Measurements from ENCODE around the gene KIAA1549. TPM values are rescaled to one million over a fixed set of nuclear protein-coding genes. Genes with fewer than 3 reads are reported as not detected.

The KIAA1549 gene
- total and polyA plus RNA-seq, 4 donors = 0.13 to 0.89 (median 0.42) TPM

DNA sequence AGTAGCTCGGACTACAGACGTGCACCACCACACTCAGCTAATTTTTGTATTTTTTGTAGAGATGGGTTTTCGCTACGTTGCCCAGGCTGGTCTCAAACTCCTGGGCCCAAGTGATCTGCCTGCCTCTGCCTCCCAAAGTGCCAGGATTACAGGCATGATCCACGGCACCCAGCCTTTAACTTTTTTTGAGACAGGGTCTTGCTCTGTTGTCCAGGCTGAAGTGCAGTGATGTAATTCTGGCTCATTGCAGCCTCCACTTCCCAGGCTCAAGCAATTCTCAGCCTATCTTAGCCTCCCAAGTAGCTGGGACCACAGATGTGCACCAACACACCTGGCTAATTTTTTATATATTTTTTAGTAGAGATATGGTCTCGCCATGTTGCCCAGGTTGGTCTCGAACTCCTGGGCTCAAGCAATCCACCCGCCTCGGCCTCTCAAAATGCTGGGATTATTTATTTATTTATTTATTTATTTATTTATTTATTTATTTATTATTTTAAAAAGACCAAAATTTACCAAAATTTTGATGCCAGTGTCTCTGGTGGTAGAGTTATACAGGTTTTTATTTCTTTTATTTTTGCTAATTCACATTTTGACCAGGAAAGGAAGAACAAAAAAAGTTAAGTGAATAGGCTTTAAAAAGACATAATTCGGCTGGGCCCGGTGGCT lies 158.2 kb downstream of the KIAA1549 start:
- H3K4me3 ChIP-seq (ENCODE audit: low read depth in 1 of 3, low read length in 3 of 3) = no peak overlapping the region
- H3K36me3 ChIP-seq (ENCODE audit: control insufficient read depth in 4 of 4, insufficient read depth in 3 of 4, low read depth in 1 of 4, low read length in 3 of 4) = no peaks in the 10 kb centered on the region
- WGBS = 95% methylated on average over 11 of the region's 11 CpGs
- DNase-seq (ENCODE audit: low spot score) = no peak
- no peaks in the 10 kb centered on the region for H3K27me3 ChIP-seq (ENCODE audit: control insufficient read depth in 4 of 4, insufficient read depth in 4 of 4, low read length in 3 of 4)
- H3K9ac ChIP-seq (ENCODE audit: low read depth in 1 of 2, low read length in 2 of 2) = no peak overlapping the region
- H3K4me1 ChIP-seq (ENCODE audit: control insufficient read depth in 4 of 4, insufficient read depth in 4 of 4, low read length in 3 of 4) = no peaks in the 10 kb centered on the region
- no peak overlapping the region for H3K27ac ChIP-seq (ENCODE audit: low read depth in 1 of 2, low read length in 2 of 2)
- TF ChIP-seq RXRA (IDR thresholded peaks at IDR 0.05) (no peak), TAF1 (conservative IDR thresholded peaks at IDR 0.05) (no peak), MAX (IDR thresholded peaks at IDR 0.05) (no peak), NR2F2 (IDR thresholded peaks at IDR 0.05) (no peak), JUND (IDR thresholded peaks at IDR 0.05) (no peak), ZBTB33 (IDR thresholded peaks at IDR 0.05) (no peak), EGR1 (IDR thresholded peaks at IDR 0.05; ENCODE audit: low read depth in 2 of 2) (no peak), FOXA1 (IDR thresholded peaks at IDR 0.05) (no peak), YY1 (IDR thresholded peaks at IDR 0.05) (no peak), GABPA (IDR thresholded peaks at IDR 0.05 in 1 of 2, conservative IDR thresholded peaks at IDR 0.05 in 1 of 2) (no peak), FOXA2 (IDR thresholded peaks at IDR 0.05) (no peak), HNF4G (IDR thresholded peaks at IDR 0.05) (no peak), RAD21 (IDR thresholded peaks at IDR 0.05) (no peak), SP1 (IDR thresholded peaks at IDR 0.05) (no peak), HNF4A (conservative IDR thresholded peaks at IDR 0.05) (no peak)
- TF ChIP-seq, protein P1, sequence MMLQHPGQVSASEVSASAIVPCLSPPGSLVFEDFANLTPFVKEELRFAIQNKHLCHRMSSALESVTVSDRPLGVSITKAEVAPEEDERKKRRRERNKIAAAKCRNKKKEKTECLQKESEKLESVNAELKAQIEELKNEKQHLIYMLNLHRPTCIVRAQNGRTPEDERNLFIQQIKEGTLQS (IDR thresholded peaks at IDR 0.05) = no peak
- TF ChIP-seq, protein P2, sequence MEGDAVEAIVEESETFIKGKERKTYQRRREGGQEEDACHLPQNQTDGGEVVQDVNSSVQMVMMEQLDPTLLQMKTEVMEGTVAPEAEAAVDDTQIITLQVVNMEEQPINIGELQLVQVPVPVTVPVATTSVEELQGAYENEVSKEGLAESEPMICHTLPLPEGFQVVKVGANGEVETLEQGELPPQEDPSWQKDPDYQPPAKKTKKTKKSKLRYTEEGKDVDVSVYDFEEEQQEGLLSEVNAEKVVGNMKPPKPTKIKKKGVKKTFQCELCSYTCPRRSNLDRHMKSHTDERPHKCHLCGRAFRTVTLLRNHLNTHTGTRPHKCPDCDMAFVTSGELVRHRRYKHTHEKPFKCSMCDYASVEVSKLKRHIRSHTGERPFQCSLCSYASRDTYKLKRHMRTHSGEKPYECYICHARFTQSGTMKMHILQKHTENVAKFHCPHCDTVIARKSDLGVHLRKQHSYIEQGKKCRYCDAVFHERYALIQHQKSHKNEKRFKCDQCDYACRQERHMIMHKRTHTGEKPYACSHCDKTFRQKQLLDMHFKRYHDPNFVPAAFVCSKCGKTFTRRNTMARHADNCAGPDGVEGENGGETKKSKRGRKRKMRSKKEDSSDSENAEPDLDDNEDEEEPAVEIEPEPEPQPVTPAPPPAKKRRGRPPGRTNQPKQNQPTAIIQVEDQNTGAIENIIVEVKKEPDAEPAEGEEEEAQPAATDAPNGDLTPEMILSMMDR (IDR thresholded peaks at IDR 0.05; ENCODE audit: low read depth, low read length, missing input control) = no peak
- TF ChIP-seq, protein P3, sequence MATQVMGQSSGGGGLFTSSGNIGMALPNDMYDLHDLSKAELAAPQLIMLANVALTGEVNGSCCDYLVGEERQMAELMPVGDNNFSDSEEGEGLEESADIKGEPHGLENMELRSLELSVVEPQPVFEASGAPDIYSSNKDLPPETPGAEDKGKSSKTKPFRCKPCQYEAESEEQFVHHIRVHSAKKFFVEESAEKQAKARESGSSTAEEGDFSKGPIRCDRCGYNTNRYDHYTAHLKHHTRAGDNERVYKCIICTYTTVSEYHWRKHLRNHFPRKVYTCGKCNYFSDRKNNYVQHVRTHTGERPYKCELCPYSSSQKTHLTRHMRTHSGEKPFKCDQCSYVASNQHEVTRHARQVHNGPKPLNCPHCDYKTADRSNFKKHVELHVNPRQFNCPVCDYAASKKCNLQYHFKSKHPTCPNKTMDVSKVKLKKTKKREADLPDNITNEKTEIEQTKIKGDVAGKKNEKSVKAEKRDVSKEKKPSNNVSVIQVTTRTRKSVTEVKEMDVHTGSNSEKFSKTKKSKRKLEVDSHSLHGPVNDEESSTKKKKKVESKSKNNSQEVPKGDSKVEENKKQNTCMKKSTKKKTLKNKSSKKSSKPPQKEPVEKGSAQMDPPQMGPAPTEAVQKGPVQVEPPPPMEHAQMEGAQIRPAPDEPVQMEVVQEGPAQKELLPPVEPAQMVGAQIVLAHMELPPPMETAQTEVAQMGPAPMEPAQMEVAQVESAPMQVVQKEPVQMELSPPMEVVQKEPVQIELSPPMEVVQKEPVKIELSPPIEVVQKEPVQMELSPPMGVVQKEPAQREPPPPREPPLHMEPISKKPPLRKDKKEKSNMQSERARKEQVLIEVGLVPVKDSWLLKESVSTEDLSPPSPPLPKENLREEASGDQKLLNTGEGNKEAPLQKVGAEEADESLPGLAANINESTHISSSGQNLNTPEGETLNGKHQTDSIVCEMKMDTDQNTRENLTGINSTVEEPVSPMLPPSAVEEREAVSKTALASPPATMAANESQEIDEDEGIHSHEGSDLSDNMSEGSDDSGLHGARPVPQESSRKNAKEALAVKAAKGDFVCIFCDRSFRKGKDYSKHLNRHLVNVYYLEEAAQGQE (IDR thresholded peaks at IDR 0.05) = no peak
- H3K9me3 ChIP-seq (ENCODE audit: control insufficient read depth in 4 of 4, low read length in 3 of 4) = no peaks in the 10 kb centered on the region
